Measurements from ENCODE around the gene PPP2R5A. TPM values are rescaled to one million over a fixed set of nuclear protein-coding genes. Genes with fewer than 3 reads are reported as not detected.

The PPP2R5A gene
- total RNA-seq, 1 donor from 2014 or later = 17.5 TPM

DNA sequence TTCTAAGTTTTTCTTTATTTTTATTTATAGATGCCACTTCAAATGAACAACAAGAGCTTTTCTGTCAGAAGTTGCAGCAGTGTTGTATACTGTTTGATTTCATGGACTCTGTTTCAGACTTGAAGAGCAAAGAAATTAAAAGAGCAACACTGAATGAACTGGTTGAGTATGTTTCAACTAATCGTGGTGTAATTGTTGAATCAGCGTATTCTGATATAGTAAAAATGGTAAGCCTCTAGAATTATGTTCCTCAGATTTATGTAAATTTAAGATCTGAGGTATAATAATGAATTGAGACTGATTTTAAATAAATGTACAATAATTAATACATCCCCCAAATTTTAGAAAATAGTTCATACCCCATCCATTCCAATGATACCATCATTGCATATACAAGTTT lies 43.9 kb downstream of the PPP2R5A start:
- Mint-ChIP-seq H3K9me3 (ENCODE audit: unreplicated experiment) (no peaks in the 10 kb centered on the region), H3K4me1 (ENCODE audit: unreplicated experiment) (no peaks in the 10 kb centered on the region), H3K36me3 (ENCODE audit: unreplicated experiment) (peaks cover 7% of the 10 kb centered on the region), H3K4me3 (ENCODE audit: unreplicated experiment) (no peak overlapping the region), H3K27me3 (ENCODE audit: unreplicated experiment) (no peaks in the 10 kb centered on the region), H3K27ac (ENCODE audit: unreplicated experiment) (no peak overlapping the region)
- DNase-seq (ENCODE audit: extremely low spot score, unreplicated experiment) = no peak
- TF ChIP-seq, protein P1, sequence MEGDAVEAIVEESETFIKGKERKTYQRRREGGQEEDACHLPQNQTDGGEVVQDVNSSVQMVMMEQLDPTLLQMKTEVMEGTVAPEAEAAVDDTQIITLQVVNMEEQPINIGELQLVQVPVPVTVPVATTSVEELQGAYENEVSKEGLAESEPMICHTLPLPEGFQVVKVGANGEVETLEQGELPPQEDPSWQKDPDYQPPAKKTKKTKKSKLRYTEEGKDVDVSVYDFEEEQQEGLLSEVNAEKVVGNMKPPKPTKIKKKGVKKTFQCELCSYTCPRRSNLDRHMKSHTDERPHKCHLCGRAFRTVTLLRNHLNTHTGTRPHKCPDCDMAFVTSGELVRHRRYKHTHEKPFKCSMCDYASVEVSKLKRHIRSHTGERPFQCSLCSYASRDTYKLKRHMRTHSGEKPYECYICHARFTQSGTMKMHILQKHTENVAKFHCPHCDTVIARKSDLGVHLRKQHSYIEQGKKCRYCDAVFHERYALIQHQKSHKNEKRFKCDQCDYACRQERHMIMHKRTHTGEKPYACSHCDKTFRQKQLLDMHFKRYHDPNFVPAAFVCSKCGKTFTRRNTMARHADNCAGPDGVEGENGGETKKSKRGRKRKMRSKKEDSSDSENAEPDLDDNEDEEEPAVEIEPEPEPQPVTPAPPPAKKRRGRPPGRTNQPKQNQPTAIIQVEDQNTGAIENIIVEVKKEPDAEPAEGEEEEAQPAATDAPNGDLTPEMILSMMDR (IDR thresholded peaks at IDR 0.05) = no peak

DNA sequence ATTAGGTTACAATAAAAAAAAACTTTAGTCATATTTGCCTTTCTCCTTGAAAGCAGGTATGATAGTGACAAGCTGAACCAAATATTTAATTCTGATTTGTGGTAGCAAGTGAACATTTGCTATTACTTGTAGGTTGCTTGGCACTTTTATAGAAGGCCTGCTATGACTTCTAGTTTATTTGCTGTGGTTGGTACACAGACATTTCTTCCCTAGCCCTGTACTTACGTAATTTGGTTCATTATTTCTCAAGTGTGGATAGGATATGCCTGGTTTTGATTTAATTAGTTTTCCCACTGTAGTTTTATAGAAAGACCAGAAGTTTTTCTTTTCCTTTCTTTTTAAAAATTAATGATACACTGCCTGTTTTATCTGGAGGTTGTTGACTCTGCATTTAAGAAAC lies 55.9 kb downstream of the PPP2R5A start:
- no peak for DNase-seq (ENCODE audit: extremely low spot score, unreplicated experiment)
- peaks cover 12% of the 10 kb centered on the region for H3K36me3 Mint-ChIP-seq (ENCODE audit: unreplicated experiment)
- TF ChIP-seq, protein P1 (IDR thresholded peaks at IDR 0.05) = no peak
- no peak overlapping the region for H3K4me3 Mint-ChIP-seq (ENCODE audit: unreplicated experiment)
- H3K27ac Mint-ChIP-seq (ENCODE audit: unreplicated experiment) = no peak overlapping the region
- H3K9me3 Mint-ChIP-seq (ENCODE audit: unreplicated experiment) = no peaks in the 10 kb centered on the region
- no peaks in the 10 kb centered on the region for H3K27me3 Mint-ChIP-seq (ENCODE audit: unreplicated experiment)
- no peaks in the 10 kb centered on the region for H3K4me1 Mint-ChIP-seq (ENCODE audit: unreplicated experiment)

- Mint-ChIP-seq H3K27ac (ENCODE audit: unreplicated experiment) (no peak overlapping the region), H3K4me3 (ENCODE audit: unreplicated experiment) (no peak overlapping the region), H3K27me3 (ENCODE audit: unreplicated experiment) (no peaks in the 10 kb centered on the region), H3K4me1 (ENCODE audit: unreplicated experiment) (no peaks in the 10 kb centered on the region), H3K36me3 (ENCODE audit: unreplicated experiment) (peaks cover 24% of the 10 kb centered on the region), H3K9me3 (ENCODE audit: unreplicated experiment) (no peaks in the 10 kb centered on the region)
- TF ChIP-seq, protein P1 (IDR thresholded peaks at IDR 0.05) = no peak
- no peak for DNase-seq (ENCODE audit: extremely low spot score, unreplicated experiment)
Measured at GRCh38 chr1:212344905-212345304, 59.7 kb downstream of the PPP2R5A start.

DNA sequence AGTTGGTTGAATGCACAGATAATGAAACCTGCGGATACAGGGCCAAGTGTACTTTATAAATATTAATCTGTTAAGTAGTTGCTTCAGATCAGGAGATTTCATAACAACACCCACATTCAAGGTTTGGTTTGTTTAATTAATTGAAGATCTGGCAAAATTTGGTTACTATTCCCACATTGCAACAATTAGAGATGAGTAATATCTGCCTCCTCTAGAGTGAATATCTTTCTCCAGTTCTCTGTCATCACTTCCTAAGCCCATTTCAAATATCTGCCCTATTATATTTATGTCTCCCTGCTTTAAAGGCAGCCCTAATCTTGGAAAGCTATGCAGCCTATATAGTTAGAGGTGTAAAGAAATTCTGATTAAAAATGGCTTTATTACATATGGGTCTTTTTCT lies 61.4 kb downstream of the PPP2R5A start:
- Mint-ChIP-seq H3K27ac (ENCODE audit: unreplicated experiment) (no peak overlapping the region), H3K4me3 (ENCODE audit: unreplicated experiment) (no peak overlapping the region), H3K27me3 (ENCODE audit: unreplicated experiment) (no peaks in the 10 kb centered on the region), H3K9me3 (ENCODE audit: unreplicated experiment) (no peaks in the 10 kb centered on the region), H3K36me3 (ENCODE audit: unreplicated experiment) (peaks cover 27% of the 10 kb centered on the region), H3K4me1 (ENCODE audit: unreplicated experiment) (no peaks in the 10 kb centered on the region)
- TF ChIP-seq, protein P1 (IDR thresholded peaks at IDR 0.05) = no peak
- no peak for DNase-seq (ENCODE audit: extremely low spot score, unreplicated experiment)

GRCh38 chr1:212351588-212352362 lies 66.6 kb downstream of the PPP2R5A start:
- Mint-ChIP-seq H3K4me3 (ENCODE audit: unreplicated experiment) (no peak overlapping the region), H3K9me3 (ENCODE audit: unreplicated experiment) (no peaks in the 10 kb centered on the region), H3K27me3 (ENCODE audit: unreplicated experiment) (no peaks in the 10 kb centered on the region), H3K36me3 (ENCODE audit: unreplicated experiment) (peaks cover 28% of the 10 kb centered on the region), H3K27ac (ENCODE audit: unreplicated experiment) (no peak overlapping the region), H3K4me1 (ENCODE audit: unreplicated experiment) (no peaks in the 10 kb centered on the region)
- TF ChIP-seq, protein P1 (IDR thresholded peaks at IDR 0.05) = no peak
- DNase-seq (ENCODE audit: extremely low spot score, unreplicated experiment) = no peak

All from osteocyte (in vitro differentiated cells).